Fibroblast of lung (primary cell): ENCODE data around the gene ANKRD44. TPM values are rescaled to one million over a fixed set of nuclear protein-coding genes. Genes with fewer than 3 reads are reported as not detected.

ENCODE experiments used
- DNase-seq, 2 donors: peaks; one replicate each; pipeline versions ENCODE4 v3.0.0 to v3.0.0-alpha.2; 2010; ENCODE audit warnings: low read depth in 2 of 2
- H2AFZ ChIP-seq: 2 replicates; pipeline ENCODE4 v1.5.1; 2012; ENCODE audit warnings: low read length, control low read depth, inconsistent platforms
- H3K27ac ChIP-seq: 2 replicates; pipeline ENCODE4 v1.5.1; 2011; ENCODE audit warnings: low read length, control low read depth; ENCODE audit not compliant: insufficient read depth
- H3K27me3 ChIP-seq: 2 replicates; pipeline ENCODE4 v1.5.1; 2011; ENCODE audit warnings: mild to moderate bottlenecking, low read length; ENCODE audit not compliant: control insufficient read depth, insufficient read depth
- H3K36me3 ChIP-seq: 2 replicates; pipeline ENCODE4 v1.5.1; 2011; ENCODE audit warnings: low read length; ENCODE audit not compliant: control insufficient read depth, insufficient read depth
- H3K4me1 ChIP-seq: 2 replicates; pipeline ENCODE4 v1.5.1; 2011; ENCODE audit warnings: low read length; ENCODE audit not compliant: control insufficient read depth, insufficient read depth; ENCODE audit errors: extremely low read depth
- H3K4me2 ChIP-seq: 2 replicates; pipeline ENCODE4 v1.5.1; 2011; ENCODE audit warnings: low read length, control low read depth; ENCODE audit not compliant: insufficient read depth; ENCODE audit errors: extremely low read depth
- H3K4me3 ChIP-seq, 4 experiments: fragments of 200-600 bp in 1 of 4; sonication (generic) in 1 of 4; replicated peaks in 1 of 4; 2 replicates each; pipeline ENCODE4 v1.5.1; 2011 to 2016; ENCODE audit warnings: low read length in 4 of 4, low read depth in 3 of 4, mild to moderate bottlenecking in 3 of 4, control low read depth in 2 of 4, inconsistent platforms in 1 of 4, mixed read lengths in 1 of 4; ENCODE audit not compliant: insufficient read depth in 1 of 4; ENCODE audit errors: control extremely low read depth in 1 of 4
- H3K79me2 ChIP-seq: 2 replicates; pipeline ENCODE4 v1.5.1; 2012; ENCODE audit warnings: mild to moderate bottlenecking, low read length, inconsistent platforms; ENCODE audit not compliant: control insufficient read depth, insufficient read depth
- H3K9ac ChIP-seq: 2 replicates; pipeline ENCODE4 v1.5.1; 2011; ENCODE audit warnings: mild to moderate bottlenecking, low read length, control low read depth; ENCODE audit not compliant: insufficient read depth
- H3K9me3 ChIP-seq: 2 replicates; pipeline ENCODE4 v1.5.1; 2012; ENCODE audit warnings: low read depth, low read length; ENCODE audit not compliant: control insufficient read depth, insufficient read depth
- H4K20me1 ChIP-seq: 2 replicates; pipeline ENCODE4 v1.5.1; 2011; ENCODE audit warnings: low read length; ENCODE audit not compliant: control insufficient read depth, insufficient read depth; ENCODE audit errors: extremely low read depth
- CTCF ChIP-seq, 2 donors: IDR thresholded peaks in 1 of 2; conservative IDR thresholded peaks in 1 of 2; 1 replicate in 1 of 2; 2 replicates in 1 of 2; pipeline ENCODE4 v1.5.1; 2011 to 2012; ENCODE audit warnings: low read length in 2 of 2, control low read depth in 1 of 2, inconsistent platforms in 1 of 2, low read depth in 1 of 2, mild to moderate bottlenecking in 1 of 2
- EZH2 ChIP-seq: IDR thresholded peaks from 2 replicates; pipeline ENCODE4 v1.5.1; 2012; ENCODE audit warnings: low read length, control low read depth, mild to moderate bottlenecking; ENCODE audit errors: missing control alignments
- polyA plus RNA-seq, 2 donors: library from polyadenylated mRNA; depleted of rRNA in 1 of 2; stranded (reverse) in 1 of 2; unstranded in 1 of 2; fragments of >200 nt; gene quantifications; 2 replicates each; pipeline ENCODE4 v1.2.1, GENCODE V29; 2011 to 2012; ENCODE audit warnings: missing spikeins in 1 of 2
- total RNA-seq: library from RNA; depleted of rRNA; stranded (reverse); fragments of >200 nt; gene quantifications from 2 replicates; pipeline ENCODE4 v1.2.1, GENCODE V29; 2014

ANKRD44 gene
- total and polyA plus RNA-seq, 2 donors (not counting 1 experiment from before 2014, with no cell fraction given): 7.6 to 9.7 TPM

GRCh38 chr2:197328461-197328860 is 17.9 kb upstream of the ANKRD44 start:
- Histone ChIP-seq H3K9ac (no peak overlapping the region), H3K27me3 (no peaks in the 10 kb centered on the region), H3K4me3 (no peak overlapping the region), H2AFZ (no peak overlapping the region), H3K4me1 (no peaks in the 10 kb centered on the region), H4K20me1 (no peaks in the 10 kb centered on the region), H3K9me3 (no peaks in the 10 kb centered on the region), H3K36me3 (no peaks in the 10 kb centered on the region), H3K4me2 (no peak overlapping the region), H3K79me2 (no peaks in the 10 kb centered on the region), H3K27ac (no peak overlapping the region)
- DNase-seq: no peak
- TF ChIP-seq CTCF (conservative IDR thresholded peaks at IDR 0.05 in 1 of 2, IDR thresholded peaks at IDR 0.05 in 1 of 2; ENCODE audit: low read depth in 1 of 2, low read length in 2 of 2) (no peak), EZH2 (no peak)

- H3K79me2 ChIP-seq: no peaks in the 10 kb centered on the region
- no peak overlapping the region for H3K27ac ChIP-seq
- H3K4me3 ChIP-seq: no peak overlapping the region
- H3K9ac ChIP-seq: no peak overlapping the region
- H3K4me2 ChIP-seq: no peak overlapping the region
- no peaks in the 10 kb centered on the region for H4K20me1 ChIP-seq
- H3K36me3 ChIP-seq: no peaks in the 10 kb centered on the region
- H3K4me1 ChIP-seq: no peaks in the 10 kb centered on the region
- no peaks in the 10 kb centered on the region for H3K9me3 ChIP-seq
- H3K27me3 ChIP-seq: no peaks in the 10 kb centered on the region
- TF ChIP-seq CTCF (conservative IDR thresholded peaks at IDR 0.05 in 1 of 2, IDR thresholded peaks at IDR 0.05 in 1 of 2; ENCODE audit: low read depth in 1 of 2, low read length in 2 of 2): no peak
- no peak for TF ChIP-seq EZH2
- H2AFZ ChIP-seq: no peak overlapping the region
- no peak for DNase-seq
Measured at GRCh38 chr2:197327472-197328098, 17.0 kb upstream of the ANKRD44 start.

GRCh38 chr2:197327073-197327471 is 16.5 kb upstream of the ANKRD44 start:
- TF ChIP-seq CTCF (conservative IDR thresholded peaks at IDR 0.05 in 1 of 2, IDR thresholded peaks at IDR 0.05 in 1 of 2; ENCODE audit: low read depth in 1 of 2, low read length in 2 of 2): no peak
- no peak for TF ChIP-seq EZH2
- no peak overlapping the region for H3K9ac ChIP-seq

More at GRCh38 chr2:197327073-197327471, 16.5 kb upstream of the ANKRD44 start:
- H4K20me1 ChIP-seq: no peaks in the 10 kb centered on the region
- H3K27me3 ChIP-seq: no peaks in the 10 kb centered on the region
- no peak overlapping the region for H2AFZ ChIP-seq
- no peaks in the 10 kb centered on the region for H3K79me2 ChIP-seq
- H3K36me3 ChIP-seq: no peaks in the 10 kb centered on the region
- no peaks in the 10 kb centered on the region for H3K4me1 ChIP-seq
- no peak overlapping the region for H3K4me3 ChIP-seq
- no peak for DNase-seq
- H3K4me2 ChIP-seq: no peak overlapping the region
- H3K9me3 ChIP-seq: no peaks in the 10 kb centered on the region
- H3K27ac ChIP-seq: no peak overlapping the region
